ENCODE measurements around the gene SYNGR3. TPM values are rescaled to one million over a fixed set of nuclear protein-coding genes. Genes with fewer than 3 reads are reported as not detected.
A peak's percentile ranks its signal among the peaks of the same experiment; 100 is the strongest.

Gene SYNGR3
- total RNA-seq, 1 experiment from 2014 or later, result 15.2 TPM

DNA sequence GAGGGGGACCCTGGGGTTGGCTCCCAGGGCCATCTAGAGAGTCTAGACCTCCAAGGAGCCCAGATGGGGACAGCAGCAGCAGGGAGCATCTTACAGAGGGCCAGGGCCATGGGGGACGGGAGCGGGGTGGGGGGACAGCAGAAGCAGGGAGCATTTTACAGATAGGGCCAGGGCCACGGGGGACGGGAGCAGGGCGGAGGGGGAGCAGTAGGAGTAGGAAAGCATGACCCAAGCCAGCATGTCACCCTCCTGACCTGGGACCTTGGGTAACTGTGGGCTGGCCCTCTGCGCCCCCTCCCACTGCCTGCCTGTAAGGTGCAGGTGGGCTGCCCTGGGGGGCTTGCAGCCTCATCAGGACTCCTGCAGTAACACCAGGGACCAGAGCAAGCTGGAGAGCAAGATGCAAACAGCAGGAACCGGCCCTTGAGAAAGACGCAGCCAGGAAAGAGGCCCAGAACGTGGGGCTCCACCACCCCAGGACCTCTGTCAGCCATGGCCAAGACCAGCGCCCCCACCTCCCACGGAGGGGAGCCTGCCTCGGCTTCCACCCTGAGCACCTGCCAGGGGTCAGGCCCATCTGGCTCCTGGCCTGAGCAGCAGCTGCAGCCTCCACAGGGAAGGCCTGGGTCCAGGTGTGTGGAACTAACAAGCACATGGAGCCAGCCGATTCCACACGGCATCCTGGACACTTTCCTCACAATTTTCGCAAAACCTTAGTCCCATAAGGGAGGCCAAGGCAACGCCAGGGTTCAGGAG is 17.5 kb downstream of the SYNGR3 start:
- H3K27me3 ChIP-seq (ENCODE audit: control insufficient read depth, insufficient read depth, low read length), result no peaks in the 10 kb centered on the region
- no TSS peak for BruUV-seq (replicated peaks)
- peak overlapping the region; percentile 91 for H3K27ac ChIP-seq (ENCODE audit: low read length)
- H3K36me3 ChIP-seq (ENCODE audit: control insufficient read depth, insufficient read depth, low read length), result no peaks in the 10 kb centered on the region; the same call in 1 of the 2 replicates
- no peak for TF ChIP-seq TCF7L2 (IDR thresholded peaks at IDR 0.05; ENCODE audit: low read depth, low read length)
- TF ChIP-seq SIN3A (IDR thresholded peaks at IDR 0.05; ENCODE audit: borderline replicate concordance, insufficient read depth, low read depth, low read length), result no peak
- ATAC-seq (no peak), DNase-seq (ENCODE audit: low read depth, low spot score) (no peak)
- intact Hi-C loops (cut with micrococcal nuclease; ENCODE audit: unreplicated experiment), result no loop called here
- POLR2A ChIA-PET, result no interaction called here
- H3K4me3 ChIP-seq (ENCODE audit: low read depth in 2 of 2, low read length in 2 of 2), result peak overlapping the region; percentile 85 to 94
- H3K4me1 ChIP-seq (ENCODE audit: control insufficient read depth, insufficient read depth, low read length), result peaks cover 47% of the 10 kb centered on the region
- in situ Hi-C loops (cut with HindIII; ENCODE audit: low pct_unique_long_range_greater_than_20kb, low sequenced_read_pairs), result no loop called here
- CTCF ChIA-PET, result no interaction called here
- no peaks in the 10 kb centered on the region for H3K9me3 ChIP-seq (ENCODE audit: control insufficient read depth, insufficient read depth, low read depth, low read length)

DNA sequence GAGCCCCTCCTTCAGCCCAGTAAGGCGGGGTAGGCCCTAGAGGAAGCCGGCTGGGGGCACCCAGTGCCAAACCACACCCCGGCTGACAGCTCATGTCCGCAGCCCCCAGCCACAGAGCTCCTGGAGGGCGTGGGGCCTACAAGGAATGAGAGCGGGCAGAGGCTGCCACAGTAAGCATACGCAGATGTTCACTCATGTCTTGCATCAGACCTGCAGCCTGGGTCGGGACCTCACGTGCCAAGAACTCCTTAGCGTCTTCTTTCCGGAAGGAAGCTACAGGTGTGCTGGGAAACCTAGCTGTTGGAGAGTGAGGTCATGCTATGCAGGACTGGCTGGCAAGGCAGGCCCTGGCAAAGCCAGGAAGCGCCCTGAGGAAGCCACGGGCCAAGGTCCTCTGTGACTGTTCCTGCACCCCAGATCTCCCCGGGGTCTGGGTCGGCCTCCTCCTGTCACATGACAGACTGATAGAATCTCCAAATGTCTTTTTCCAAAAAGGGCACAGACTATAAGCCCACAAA is 18.3 kb downstream of the SYNGR3 start:
- in situ Hi-C loops (cut with HindIII; ENCODE audit: low pct_unique_long_range_greater_than_20kb, low sequenced_read_pairs), result no loop called here
- BruUV-seq (replicated peaks), result TSS peak; percentile 95
- ATAC-seq, result no peak
- intact Hi-C loops (cut with micrococcal nuclease; ENCODE audit: unreplicated experiment), result no loop called here
- peak overlapping the region; percentile 85 to 94 for H3K4me3 ChIP-seq (ENCODE audit: low read depth in 2 of 2, low read length in 2 of 2)
- no peak for TF ChIP-seq POLR2AphosphoS5 (IDR thresholded peaks at IDR 0.05; ENCODE audit: low read depth, low read length)
- TF ChIP-seq, protein P1, sequence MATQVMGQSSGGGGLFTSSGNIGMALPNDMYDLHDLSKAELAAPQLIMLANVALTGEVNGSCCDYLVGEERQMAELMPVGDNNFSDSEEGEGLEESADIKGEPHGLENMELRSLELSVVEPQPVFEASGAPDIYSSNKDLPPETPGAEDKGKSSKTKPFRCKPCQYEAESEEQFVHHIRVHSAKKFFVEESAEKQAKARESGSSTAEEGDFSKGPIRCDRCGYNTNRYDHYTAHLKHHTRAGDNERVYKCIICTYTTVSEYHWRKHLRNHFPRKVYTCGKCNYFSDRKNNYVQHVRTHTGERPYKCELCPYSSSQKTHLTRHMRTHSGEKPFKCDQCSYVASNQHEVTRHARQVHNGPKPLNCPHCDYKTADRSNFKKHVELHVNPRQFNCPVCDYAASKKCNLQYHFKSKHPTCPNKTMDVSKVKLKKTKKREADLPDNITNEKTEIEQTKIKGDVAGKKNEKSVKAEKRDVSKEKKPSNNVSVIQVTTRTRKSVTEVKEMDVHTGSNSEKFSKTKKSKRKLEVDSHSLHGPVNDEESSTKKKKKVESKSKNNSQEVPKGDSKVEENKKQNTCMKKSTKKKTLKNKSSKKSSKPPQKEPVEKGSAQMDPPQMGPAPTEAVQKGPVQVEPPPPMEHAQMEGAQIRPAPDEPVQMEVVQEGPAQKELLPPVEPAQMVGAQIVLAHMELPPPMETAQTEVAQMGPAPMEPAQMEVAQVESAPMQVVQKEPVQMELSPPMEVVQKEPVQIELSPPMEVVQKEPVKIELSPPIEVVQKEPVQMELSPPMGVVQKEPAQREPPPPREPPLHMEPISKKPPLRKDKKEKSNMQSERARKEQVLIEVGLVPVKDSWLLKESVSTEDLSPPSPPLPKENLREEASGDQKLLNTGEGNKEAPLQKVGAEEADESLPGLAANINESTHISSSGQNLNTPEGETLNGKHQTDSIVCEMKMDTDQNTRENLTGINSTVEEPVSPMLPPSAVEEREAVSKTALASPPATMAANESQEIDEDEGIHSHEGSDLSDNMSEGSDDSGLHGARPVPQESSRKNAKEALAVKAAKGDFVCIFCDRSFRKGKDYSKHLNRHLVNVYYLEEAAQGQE (IDR thresholded peaks at IDR 0.05; ENCODE audit: insufficient read depth in 1 of 2, low read depth in 2 of 2, low read length in 1 of 2), result no peak
- TF ChIP-seq SIN3A (IDR thresholded peaks at IDR 0.05; ENCODE audit: borderline replicate concordance, insufficient read depth, low read depth, low read length), result no peak
- TF ChIP-seq, protein P2, sequence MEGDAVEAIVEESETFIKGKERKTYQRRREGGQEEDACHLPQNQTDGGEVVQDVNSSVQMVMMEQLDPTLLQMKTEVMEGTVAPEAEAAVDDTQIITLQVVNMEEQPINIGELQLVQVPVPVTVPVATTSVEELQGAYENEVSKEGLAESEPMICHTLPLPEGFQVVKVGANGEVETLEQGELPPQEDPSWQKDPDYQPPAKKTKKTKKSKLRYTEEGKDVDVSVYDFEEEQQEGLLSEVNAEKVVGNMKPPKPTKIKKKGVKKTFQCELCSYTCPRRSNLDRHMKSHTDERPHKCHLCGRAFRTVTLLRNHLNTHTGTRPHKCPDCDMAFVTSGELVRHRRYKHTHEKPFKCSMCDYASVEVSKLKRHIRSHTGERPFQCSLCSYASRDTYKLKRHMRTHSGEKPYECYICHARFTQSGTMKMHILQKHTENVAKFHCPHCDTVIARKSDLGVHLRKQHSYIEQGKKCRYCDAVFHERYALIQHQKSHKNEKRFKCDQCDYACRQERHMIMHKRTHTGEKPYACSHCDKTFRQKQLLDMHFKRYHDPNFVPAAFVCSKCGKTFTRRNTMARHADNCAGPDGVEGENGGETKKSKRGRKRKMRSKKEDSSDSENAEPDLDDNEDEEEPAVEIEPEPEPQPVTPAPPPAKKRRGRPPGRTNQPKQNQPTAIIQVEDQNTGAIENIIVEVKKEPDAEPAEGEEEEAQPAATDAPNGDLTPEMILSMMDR (IDR thresholded peaks at IDR 0.05), result no peak
- no peak for TF ChIP-seq TCF7L2 (IDR thresholded peaks at IDR 0.05; ENCODE audit: low read depth, low read length)
- no peaks in the 10 kb centered on the region; the same call in 1 of the 2 replicates for H3K36me3 ChIP-seq (ENCODE audit: control insufficient read depth, insufficient read depth, low read length)
- no peak for DNase-seq (ENCODE audit: low read depth, low spot score)
- no peaks in the 10 kb centered on the region for H3K9me3 ChIP-seq (ENCODE audit: control insufficient read depth, insufficient read depth, low read depth, low read length)
- ChIA-PET POLR2A (interaction anchor here (0.6 kb wide), 2 partner anchors 13 to 48 kb away, joined by 3 to 6 read pairs; no protein-coding TSS in a partner anchor), CTCF (no interaction called here)
- peak overlapping the region; percentile 91 for H3K27ac ChIP-seq (ENCODE audit: low read length)
- H3K4me1 ChIP-seq (ENCODE audit: control insufficient read depth, insufficient read depth, low read length), result peaks cover 47% of the 10 kb centered on the region
- H3K27me3 ChIP-seq (ENCODE audit: control insufficient read depth, insufficient read depth, low read length), result no peaks in the 10 kb centered on the region
